Measurements from ENCODE around the gene NACA.

The NACA gene

GRCh38 chr12:56687223-56688128 lies 37.6 kb downstream of the NACA start:
- DNase-seq (ENCODE audit: low read depth) = peak; percentile 31

DNA sequence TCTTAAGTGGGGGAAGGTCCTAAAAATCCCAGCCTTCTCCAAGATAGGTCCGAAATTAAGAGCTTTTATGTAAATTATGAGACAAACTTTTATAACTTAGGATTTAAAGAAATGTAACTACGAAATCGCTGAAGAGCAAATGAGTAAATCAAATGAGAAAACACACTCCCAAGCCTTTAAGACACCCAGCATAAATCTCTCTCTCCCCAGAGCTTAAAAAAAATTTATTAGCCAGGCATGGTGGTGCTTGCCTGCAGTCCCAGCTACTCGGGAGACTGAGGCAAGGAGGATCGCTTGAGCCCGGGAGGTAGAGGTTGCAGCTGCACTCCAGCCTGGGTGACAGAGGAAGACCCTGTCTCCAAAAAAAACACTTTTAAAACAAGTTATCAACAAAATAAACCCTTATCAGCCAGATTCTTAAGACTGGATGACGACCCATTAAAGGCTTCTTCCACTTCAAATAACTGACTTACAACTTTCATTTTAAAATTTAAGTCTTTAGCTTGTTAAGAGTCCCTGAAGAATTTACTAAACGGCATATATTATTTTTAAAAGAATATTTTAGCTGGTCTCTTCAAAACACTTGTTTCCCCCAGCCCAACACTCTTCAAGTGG lies 40.2 kb downstream of the NACA start:
- no peak for DNase-seq (ENCODE audit: low read depth)

GRCh38 chr12:56682323-56682722 lies 42.8 kb downstream of the NACA start:
- no peak for DNase-seq (ENCODE audit: low read depth)

GRCh38 chr12:56679883-56680575 lies 45.1 kb downstream of the NACA start:
- no peak for DNase-seq (ENCODE audit: low read depth)

DNA sequence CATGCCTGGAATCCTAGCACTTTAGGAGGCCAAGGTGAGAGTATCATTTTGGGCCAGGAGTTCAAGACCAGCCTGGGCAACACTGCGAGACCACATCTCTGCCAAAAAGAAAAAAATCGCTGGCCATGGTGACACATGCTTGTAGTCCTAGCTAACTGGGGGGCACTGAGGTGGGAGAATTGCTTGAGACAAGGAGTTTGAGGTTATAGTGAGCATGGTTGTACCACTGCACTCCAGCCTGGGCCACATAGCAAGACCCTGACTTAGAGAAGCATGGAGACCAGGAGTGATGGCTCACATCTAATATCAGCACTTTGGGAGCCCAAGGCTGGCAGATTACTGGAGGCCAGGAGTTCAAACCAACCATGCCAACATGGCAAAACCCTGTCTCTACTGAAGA lies 46.2 kb downstream of the NACA start:
- no peak for DNase-seq (ENCODE audit: low read depth)

DNA sequence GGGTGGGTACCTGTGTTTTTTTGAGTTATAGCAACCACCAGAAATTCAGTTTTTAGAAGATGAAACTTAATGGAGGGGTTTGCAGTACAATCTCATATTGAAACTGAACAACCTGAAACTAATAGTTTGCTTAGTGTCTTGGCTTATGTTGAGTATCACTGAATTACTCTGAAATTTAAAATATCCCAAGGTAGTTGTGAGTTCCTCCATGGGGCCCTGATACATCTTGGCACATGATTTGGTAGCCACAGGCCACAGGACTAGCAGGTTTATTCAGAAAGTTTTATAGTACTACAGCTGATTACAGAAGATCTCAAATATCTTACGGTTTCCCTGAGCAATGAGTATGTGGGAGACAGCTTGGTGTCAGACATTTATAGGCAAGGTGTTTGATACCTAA lies 47.4 kb downstream of the NACA start:
- DNase-seq (ENCODE audit: low read depth) = no peak

DNA sequence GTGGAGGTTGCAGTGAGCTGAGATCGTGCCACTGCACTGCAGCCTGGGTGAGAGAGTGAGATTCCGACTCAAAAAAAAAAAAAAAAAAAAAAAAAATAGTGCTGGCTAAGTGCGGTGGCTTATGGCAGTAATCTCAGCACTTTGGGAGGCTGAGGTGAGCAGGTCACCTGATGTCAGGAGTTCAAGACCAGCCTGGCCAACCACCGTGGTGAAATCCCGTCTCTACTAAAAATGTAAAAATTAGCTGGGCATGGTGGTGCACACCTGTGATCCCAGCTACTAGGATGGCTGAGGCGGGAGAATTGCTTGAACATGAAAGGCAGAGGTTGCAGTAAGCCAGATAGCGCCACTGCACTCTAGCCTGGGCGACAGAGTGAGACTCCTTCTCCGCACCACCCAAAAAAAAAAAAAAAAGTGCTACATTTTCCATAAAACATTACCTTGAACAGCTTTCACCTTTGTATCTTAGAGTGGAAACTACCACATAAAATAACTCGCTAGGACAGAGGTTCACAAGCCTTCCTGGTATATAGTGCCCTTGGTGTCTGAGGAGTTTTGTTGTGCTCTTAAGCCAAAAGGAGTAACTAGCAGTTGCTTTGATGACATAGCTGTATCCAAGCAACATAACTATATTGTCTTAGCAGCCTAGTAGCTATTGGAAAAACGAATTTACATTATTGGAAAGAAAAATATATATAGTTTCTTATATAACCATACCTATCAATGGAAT lies 48.1 kb downstream of the NACA start:
- DNase-seq (ENCODE audit: low read depth) = no peak

GRCh38 chr12:56671608-56672007 lies 53.5 kb downstream of the NACA start:
- DNase-seq (ENCODE audit: low read depth) = no peak

DNA sequence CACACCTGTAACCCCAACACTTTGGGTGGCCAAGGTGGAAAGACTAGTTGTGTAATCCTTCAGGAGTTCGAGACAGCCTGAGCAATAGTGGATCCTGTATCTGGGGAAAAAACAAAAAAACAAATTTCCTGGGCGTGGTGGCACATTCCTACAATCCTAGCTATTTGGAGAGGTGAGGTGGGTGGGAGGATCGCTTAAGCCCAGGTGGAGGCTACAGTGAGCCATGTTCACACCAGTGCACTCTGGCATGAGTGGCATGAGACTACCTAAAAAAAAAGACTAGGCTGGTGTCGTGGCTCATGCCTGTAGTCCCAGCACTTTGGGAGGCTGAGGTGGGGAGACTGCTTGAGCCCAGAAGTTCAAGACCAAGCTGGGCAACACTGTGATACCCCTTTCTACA lies 54.3 kb downstream of the NACA start:
- no peak for DNase-seq (ENCODE audit: low read depth)

- no peak for DNase-seq (ENCODE audit: low read depth)
These were observed 57.0 kb downstream of the NACA start for GRCh38 chr12:56668197-56668457.

All from stimulated activated CD8-positive, alpha-beta memory T cell treated with anti-CD3 and anti-CD28 coated beads, Interleukin-4, amount 100 ng/mL, for 24 hours (primary cell).